DMS79 treated with DMSO at 0.1 percent for 48 hours (cell line): Measurements from ENCODE around the gene SNX9.

ENCODE experiments used
- DNase-seq: peaks from one replicate; lab custom pipeline; 2025; lab: John Stamatoyannopoulos, UW

The SNX9 gene

GRCh38 chr6:157978021-157978783, 155.2 kb downstream of the SNX9 start:
- no peak for DNase-seq

GRCh38 chr6:157980288-157981131, 157.5 kb downstream of the SNX9 start:
- no peak for DNase-seq

- no peak for DNase-seq
These were observed 158.0 kb downstream of the SNX9 start for GRCh38 chr6:157981132-157981394.

- DNase-seq, result peak; percentile 59
These were observed 158.5 kb downstream of the SNX9 start, which contains the start of gene SYNJ2 for GRCh38 chr6:157981395-157982101. TSS of gene SYNJ2 (plus strand) at chr6:157981863. CDS start at chr6:157981962, 99 bp downstream.

- peak; percentile 34 for DNase-seq
These were observed 159.1 kb downstream of the SNX9 start for GRCh38 chr6:157982102-157982562.

- DNase-seq, result peak; percentile 26
These were observed 159.7 kb downstream of the SNX9 start for GRCh38 chr6:157982563-157983405.

GRCh38 chr6:157983406-157984119, 160.5 kb downstream of the SNX9 start:
- DNase-seq, result no peak

GRCh38 chr6:157984128-157984527, 161.1 kb downstream of the SNX9 start:
- no peak for DNase-seq

- DNase-seq, result no peak
These were observed 161.7 kb downstream of the SNX9 start for GRCh38 chr6:157984686-157985225.

- peak; percentile 73 for DNase-seq
These were observed 162.5 kb downstream of the SNX9 start for GRCh38 chr6:157985378-157986155.

GRCh38 chr6:157987788-157988699, 165.0 kb downstream of the SNX9 start:
- no peak for DNase-seq

GRCh38 chr6:157988700-157989063, 165.6 kb downstream of the SNX9 start:
- no peak for DNase-seq

- DNase-seq, result peak; percentile 92
These were observed 166.7 kb downstream of the SNX9 start for GRCh38 chr6:157989541-157990289.

GRCh38 chr6:157990321-157991066, 167.4 kb downstream of the SNX9 start:
- peak; percentile 75 for DNase-seq

GRCh38 chr6:157991067-157991432, 168.0 kb downstream of the SNX9 start:
- peak; percentile 99 for DNase-seq

- no peak for DNase-seq
These were observed 170.0 kb downstream of the SNX9 start for GRCh38 chr6:157993076-157993475.

GRCh38 chr6:157994125-157994795, 171.2 kb downstream of the SNX9 start:
- no peak for DNase-seq
